HG03520 (cell line): ENCODE measurements around the gene PRPS1.
"Not testable (repeated sequence)": the region's sequence is repeated elsewhere in the genome, so short reads cannot be mapped to it uniquely, and the experiment has no call there.

Source experiments
- ATAC-seq: cut with Tn5 transposase; IDR thresholded peaks from one replicate; pipeline ENCODE4 v1.9.1; 2021; ENCODE audit warnings: mild to moderate bottlenecking, moderate library complexity; ENCODE audit not compliant: unreplicated experiment

PRPS1 gene

GRCh38 chrX:107629540-107629909 lies 1.2 kb downstream of the PRPS1 start:
- ATAC-seq, result no peak

GRCh38 chrX:107630031-107630689 lies 1.9 kb downstream of the PRPS1 start:
- no peak for ATAC-seq

GRCh38 chrX:107632346-107632745 lies 4.0 kb downstream of the PRPS1 start:
- no peak for ATAC-seq

GRCh38 chrX:107646735-107647134 lies 18.4 kb downstream of the PRPS1 start:
- no peak for ATAC-seq

GRCh38 chrX:107648332-107648731 lies 20.0 kb downstream of the PRPS1 start:
- no peak for ATAC-seq

- ATAC-seq, result no peak
Observed at GRCh38 chrX:107654566-107654871, 26.2 kb downstream of the PRPS1 start.

- ATAC-seq, result no peak
Observed at GRCh38 chrX:107654872-107655761, 26.8 kb downstream of the PRPS1 start.

- ATAC-seq, result no peak
Observed at GRCh38 chrX:107656978-107657377, 28.7 kb downstream of the PRPS1 start.

GRCh38 chrX:107658660-107659059 lies 30.4 kb downstream of the PRPS1 start:
- ATAC-seq, result no peak

GRCh38 chrX:107659286-107659685 lies 31.0 kb downstream of the PRPS1 start:
- ATAC-seq, result no peak

- no peak for ATAC-seq
Observed at GRCh38 chrX:107659768-107660167, 31.5 kb downstream of the PRPS1 start.

GRCh38 chrX:107662145-107662544 lies 33.8 kb downstream of the PRPS1 start:
- ATAC-seq, result no peak

GRCh38 chrX:107662824-107663223 lies 34.5 kb downstream of the PRPS1 start:
- ATAC-seq, result no peak

- ATAC-seq, result no peak
Observed at GRCh38 chrX:107666931-107667330, 38.6 kb downstream of the PRPS1 start.

GRCh38 chrX:107667426-107667825 lies 39.1 kb downstream of the PRPS1 start:
- ATAC-seq, result no peak

- ATAC-seq, result not testable (repeated sequence)
Observed at GRCh38 chrX:107668710-107669109, 40.4 kb downstream of the PRPS1 start.

- ATAC-seq, result no peak
Observed at GRCh38 chrX:107669261-107669660, 41.0 kb downstream of the PRPS1 start.

GRCh38 chrX:107669885-107670628 lies 41.7 kb downstream of the PRPS1 start:
- ATAC-seq, result no peak

- ATAC-seq, result not testable (repeated sequence)
Observed at GRCh38 chrX:107671256-107671655, 42.9 kb downstream of the PRPS1 start.

GRCh38 chrX:107672955-107673378 lies 44.7 kb downstream of the PRPS1 start:
- peak; percentile 23 for ATAC-seq

- ATAC-seq, result no peak
Observed at GRCh38 chrX:107673431-107673830, 45.1 kb downstream of the PRPS1 start.
